Epidermal melanocyte (primary cell): ENCODE results near the gene DR1.

Source experiments
- DNase-seq: peaks from one replicate; pipeline ENCODE4 v3.0.0; 2011; ENCODE audit warnings: low spot score; ENCODE audit not compliant: insufficient read length

Gene DR1

DNA sequence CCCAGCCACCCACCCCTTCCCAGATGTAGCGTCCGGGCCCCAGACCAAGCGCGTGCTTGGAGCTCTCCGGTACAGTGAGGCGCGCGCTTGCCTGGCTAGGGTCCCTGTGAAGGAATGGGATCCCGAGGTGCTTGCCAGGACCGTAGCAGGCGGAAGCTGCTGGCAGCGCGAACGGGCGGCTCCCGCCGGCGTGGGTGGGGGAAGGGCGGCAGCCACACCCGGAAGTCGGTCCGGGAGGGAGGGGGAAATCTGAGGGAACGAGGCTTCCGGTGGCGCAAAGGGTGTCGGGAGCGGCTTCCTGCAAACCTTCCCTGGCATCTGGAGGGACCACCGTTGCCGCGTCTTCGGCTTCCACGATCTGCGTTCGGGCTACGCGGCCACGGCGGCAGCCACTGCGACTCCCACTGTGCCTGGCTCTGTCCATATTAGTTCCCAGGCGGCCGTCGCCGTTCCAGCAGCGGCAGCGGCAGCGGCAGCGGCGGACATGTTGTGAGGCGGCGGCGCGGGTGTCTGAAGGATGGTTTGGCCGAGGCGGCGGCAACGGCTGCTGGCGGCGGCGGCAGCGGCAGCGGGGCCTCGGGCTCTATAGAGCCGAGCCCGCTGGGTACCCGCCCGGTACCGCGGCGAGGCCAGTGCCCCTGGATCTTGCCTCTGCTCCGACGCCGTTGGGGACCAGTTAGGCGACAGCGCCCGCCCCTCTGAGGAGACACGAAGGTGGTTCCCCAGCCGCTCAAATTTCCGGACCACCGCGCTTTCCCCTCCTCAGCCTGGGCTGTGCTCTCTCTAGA is at the start of gene DR1:
Gene DR1 (plus strand): TSS at position 275 of the 788 bp plus-strand sequence. CDS start 739 bp downstream, outside the sequence.
- peak; percentile 91 for DNase-seq

- DNase-seq: no peak
Observed at GRCh38 chr1:93296555-93297154, 49.1 kb upstream of the DR1 start.

DNA sequence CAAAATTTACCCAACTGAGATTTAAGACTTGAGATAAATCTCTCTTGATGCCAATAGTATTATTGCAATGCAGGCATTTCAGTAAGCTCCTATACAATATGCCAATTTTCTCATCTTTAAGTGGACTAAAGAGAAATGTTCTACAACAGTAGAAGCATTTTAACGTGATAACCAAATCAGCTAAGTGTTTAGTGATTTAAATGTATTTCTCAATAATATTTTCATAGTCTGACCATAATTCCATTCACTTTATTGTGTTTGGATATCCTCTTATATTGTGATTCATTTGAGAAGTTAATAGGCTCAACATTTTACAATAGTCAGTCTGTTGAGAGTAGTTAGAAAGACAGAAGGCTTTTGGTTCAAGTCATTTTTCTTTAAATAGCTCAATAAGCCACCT is 44.6 kb upstream of the DR1 start:
- no peak for DNase-seq

- DNase-seq: no peak
Observed at GRCh38 chr1:93302078-93302477, 43.6 kb upstream of the DR1 start.

DNA sequence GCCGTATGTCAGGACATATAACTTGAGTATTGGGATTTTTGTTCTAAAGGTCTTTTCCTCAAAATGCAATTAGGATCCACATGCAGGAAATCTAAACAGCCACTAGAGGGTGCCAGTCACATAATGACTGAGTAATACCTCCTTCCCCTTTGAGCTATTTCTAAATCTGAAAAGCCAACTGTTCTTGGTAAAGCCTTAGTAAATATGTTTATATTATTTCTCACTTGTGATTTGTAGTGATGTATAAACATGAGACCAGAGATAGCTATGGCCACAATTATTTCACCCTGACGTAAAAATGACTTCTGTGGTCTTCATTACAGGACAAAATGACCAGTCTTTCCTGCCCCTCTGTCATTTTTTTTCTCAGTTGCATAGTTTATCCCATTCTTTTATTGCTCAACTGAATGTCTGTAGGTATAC is 41.0 kb upstream of the DR1 start:
- DNase-seq: peak; percentile 47

GRCh38 chr1:93306920-93307319 is 38.8 kb upstream of the DR1 start:
- no peak for DNase-seq

DNA sequence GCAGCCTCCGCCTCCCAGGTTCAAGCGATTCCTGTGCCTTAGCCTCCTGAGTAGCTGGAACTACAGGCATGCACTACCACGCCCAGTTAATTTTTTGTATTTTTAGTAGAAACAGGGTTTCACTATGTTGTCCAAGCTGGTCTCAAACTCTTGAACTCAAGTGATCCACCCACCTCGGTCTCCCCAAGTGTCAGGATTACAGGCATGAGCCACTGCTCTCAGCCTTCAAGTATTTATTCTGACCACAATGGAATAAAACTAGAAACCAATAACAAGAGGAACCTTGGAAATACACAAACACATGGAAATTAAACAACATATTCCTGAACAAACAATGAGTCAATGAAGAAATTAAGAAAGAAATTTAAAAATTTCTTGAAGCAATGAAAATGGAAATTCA is 32.7 kb upstream of the DR1 start:
- DNase-seq: no peak

DNA sequence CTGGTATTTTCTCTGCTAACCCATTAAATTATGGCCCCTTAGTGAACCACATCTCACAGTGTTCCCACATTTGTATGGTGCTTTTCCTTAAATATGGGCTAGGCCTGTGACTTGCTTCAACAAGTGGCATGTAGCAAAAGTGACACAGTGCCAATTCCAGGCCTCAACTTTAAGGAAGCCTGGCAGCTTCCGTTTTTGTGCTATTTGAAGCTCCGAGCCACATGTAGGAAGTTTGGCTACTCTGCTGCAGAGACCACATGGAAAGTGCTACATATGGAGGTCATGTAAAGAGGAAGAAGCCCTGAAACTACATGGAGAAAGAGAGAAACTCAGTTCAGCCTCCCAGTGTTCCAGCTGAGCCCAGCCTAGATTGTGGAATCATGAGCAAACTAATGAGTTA is 28.5 kb upstream of the DR1 start:
- no peak for DNase-seq

GRCh38 chr1:93317943-93318342 is 27.8 kb upstream of the DR1 start:
- no peak for DNase-seq

GRCh38 chr1:93321720-93322119 is 24.0 kb upstream of the DR1 start:
- no peak for DNase-seq

GRCh38 chr1:93322349-93322748 is 23.4 kb upstream of the DR1 start:
- no peak for DNase-seq

GRCh38 chr1:93323185-93323820 is 22.4 kb upstream of the DR1 start:
- no peak for DNase-seq

DNA sequence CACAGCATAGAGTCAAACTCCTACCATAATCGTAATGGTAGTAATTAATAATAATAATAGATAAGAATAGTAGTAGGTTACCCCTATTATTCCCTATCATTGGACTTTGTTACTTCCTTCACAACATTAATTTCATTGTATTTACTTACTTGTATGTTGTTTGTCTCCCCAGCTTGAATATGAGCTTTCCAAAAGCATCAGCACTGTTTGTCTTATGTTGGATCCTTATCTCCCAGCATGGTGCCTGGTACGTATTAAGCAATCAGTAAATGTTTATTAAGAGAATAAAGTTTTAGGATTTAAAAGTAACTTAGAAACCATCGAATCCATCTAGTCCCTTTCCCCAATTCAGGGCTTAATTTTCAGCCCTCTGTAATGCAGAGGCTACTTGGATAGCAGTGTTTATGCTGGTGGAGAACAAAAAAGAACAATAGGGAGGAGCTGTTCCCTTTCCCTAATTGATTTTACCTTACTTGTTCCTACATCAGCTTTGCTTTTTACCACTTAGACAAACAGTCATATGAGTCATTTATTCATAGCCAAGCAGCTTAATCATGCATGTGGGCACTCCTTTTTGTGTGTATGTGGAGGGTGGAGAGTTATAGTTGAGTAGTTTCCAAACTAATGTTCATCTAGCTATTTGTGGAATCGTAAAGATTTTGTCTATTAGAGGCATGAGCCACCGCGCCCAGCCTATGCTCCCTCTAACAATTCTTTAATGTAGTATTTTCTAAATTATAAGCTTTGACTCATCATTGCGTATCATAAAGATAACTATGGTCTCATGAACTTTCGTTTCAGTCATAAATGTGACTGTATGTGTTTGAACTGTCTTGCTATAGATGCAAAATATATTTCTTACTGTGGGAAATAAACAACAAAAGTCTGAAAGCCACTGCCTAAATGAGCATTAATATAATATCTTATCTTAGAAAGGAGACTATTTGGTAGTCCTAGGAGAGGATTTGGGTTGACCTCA is 20.9 kb upstream of the DR1 start:
- no peak for DNase-seq

DNA sequence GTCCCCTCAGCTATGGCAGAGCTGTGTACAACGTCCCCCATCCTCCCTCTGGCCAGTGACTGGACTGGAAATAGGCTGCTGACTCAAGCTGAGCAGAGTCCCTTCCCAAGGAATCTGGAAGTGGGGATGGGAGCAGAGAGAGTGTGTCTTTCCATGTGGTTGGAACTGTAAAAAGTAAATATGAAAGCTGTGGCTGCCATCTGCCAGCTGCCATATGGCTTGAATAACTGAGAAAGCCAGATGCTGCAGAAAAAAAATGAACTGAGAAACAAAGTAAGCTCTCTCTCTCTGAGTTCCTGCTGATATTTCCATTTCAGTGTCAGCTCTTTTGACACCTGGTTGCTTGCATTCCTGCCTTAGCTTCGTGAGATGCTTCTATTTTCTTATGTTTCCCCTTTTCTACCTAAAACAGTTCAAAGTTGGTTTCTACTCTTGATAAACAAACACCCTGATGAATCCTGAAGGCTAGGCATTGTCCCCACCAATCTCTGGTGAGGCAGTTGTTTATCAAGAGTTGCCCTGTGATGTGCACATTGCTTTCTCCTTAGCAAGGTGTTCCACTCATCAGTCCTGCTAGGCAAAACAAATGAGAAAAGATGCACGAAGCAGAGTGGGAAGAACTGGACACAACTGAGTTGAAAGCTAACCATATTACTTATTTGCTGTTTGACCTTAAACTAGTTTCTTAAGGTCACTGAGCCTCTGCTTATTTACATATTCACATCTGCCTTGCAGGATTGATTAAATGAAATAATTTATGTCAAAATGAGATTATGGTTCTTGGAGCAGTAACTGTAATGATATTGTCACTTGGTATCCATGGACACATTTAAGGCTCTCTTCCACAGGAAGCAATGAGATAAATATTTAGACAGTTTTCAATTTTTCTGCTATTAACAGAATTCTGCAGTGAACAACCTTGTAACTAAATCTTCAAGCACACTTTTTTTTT is 16.6 kb upstream of the DR1 start:
- no peak for DNase-seq

- DNase-seq: no peak
Observed at GRCh38 chr1:93330196-93330595, 15.5 kb upstream of the DR1 start.

DNA sequence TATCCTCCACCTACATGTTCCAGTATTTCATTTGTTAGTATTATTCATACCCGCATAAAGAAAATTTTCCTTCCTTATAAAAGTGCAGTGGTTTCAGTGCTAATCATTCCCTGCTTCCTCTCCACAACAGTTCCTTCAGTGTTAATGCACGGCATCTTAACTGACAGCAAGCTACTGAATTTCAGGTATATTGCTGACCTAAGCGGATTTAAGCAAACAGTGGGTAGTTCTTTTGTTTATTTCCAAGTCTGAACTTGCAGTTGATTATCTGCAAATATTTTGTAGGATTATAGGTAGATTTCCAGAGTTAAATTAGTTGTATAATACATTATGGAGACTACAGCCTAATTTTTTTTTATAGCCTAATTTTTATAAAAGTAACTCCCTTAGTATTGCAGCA is 15.1 kb upstream of the DR1 start:
- no peak for DNase-seq

- DNase-seq: no peak
Observed at GRCh38 chr1:93331412-93331811, 14.3 kb upstream of the DR1 start.

DNA sequence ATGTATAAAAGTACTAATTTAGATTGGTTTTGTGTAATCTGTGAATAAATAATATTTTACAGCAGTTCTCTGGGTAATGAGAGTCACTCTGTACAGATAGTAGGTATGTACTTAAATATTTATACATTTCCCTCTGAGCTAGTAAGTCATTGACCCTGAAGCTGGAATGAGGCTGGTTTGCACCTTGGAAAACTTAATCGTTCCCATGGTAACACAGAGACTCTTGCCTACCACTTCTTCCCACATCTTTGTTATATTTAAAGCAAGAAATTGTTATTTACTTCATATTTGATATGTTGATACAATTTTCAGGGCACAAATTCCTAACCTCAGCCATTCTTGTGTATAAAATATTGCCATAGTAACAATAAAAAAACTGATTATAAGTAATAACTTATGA is 13.3 kb upstream of the DR1 start:
- no peak for DNase-seq

GRCh38 chr1:93338387-93339146 is 7.1 kb upstream of the DR1 start:
- DNase-seq: no peak
